HepG2 (cell line): ENCODE results near the gene SLC25A33. TPM values are rescaled to one million over a fixed set of nuclear protein-coding genes. Genes with fewer than 3 reads are reported as not detected.

Source experiments
- CAMTA2 ChIP-seq: sonication (generic); formaldehyde crosslinking; IDR thresholded peaks from 2 replicates; pipeline ENCODE4 v1.4.0; 2020; ENCODE audit warnings: mild to moderate bottlenecking, missing genetic modification reagents, borderline replicate concordance
- KDM5A ChIP-seq: fragments of 200-600 bp; sonication (generic); IDR thresholded peaks from 2 replicates; pipeline ENCODE4 v1.7.0; 2018; ENCODE audit warnings: antibody characterized with exemption, mild to moderate bottlenecking, low read length, borderline replicate concordance
- MED8 ChIP-seq: sonication (generic); formaldehyde crosslinking; IDR thresholded peaks from 2 replicates; pipeline ENCODE4 v1.8.1; 2023; ENCODE audit warnings: mild to moderate bottlenecking, missing genetic modification reagents; ENCODE audit not compliant: insufficient replicate concordance
- PRPF4 ChIP-seq: fragments of 200-400 bp; formaldehyde crosslinking; IDR thresholded peaks from 2 replicates; pipeline ENCODE4 v1.6.1; 2016; ENCODE audit warnings: low read length, low read depth; ENCODE audit not compliant: poor library complexity, severe bottlenecking
- ZNF207 ChIP-seq: fragments of 450-650 bp; IDR thresholded peaks from 2 replicates; pipeline ENCODE4 v1.6.1; 2016; ENCODE audit warnings: antibody characterized with exemption, borderline replicate concordance
- ZNF383 ChIP-seq: sonication (generic); formaldehyde crosslinking; IDR thresholded peaks from 2 replicates; pipeline ENCODE4 v1.4.0; 2020; ENCODE audit warnings: missing genetic modification reagents, mild to moderate bottlenecking, borderline replicate concordance
- ZNF816 ChIP-seq: sonication (generic); formaldehyde crosslinking; IDR thresholded peaks from 2 replicates; pipeline ENCODE4 v1.8.0; 2022; ENCODE audit warnings: missing genetic modification reagents, mild to moderate bottlenecking, borderline replicate concordance
- ZNF883 ChIP-seq: sonication (generic); formaldehyde crosslinking; IDR thresholded peaks from 2 replicates; pipeline ENCODE4 v1.5.1; 2020; ENCODE audit warnings: mild to moderate bottlenecking, missing genetic modification reagents; ENCODE audit errors: not compliant biosample characterization
- ZSCAN22 ChIP-seq: sonication (generic); formaldehyde crosslinking; IDR thresholded peaks from 2 replicates; pipeline ENCODE4 v1.4.0; 2020; ENCODE audit warnings: mild to moderate bottlenecking, missing genetic modification reagents
- polyA plus RNA-seq, 8 experiments: library from polyadenylated mRNA; depleted of rRNA in 3 of 8; stranded (reverse) in 7 of 8; unstranded in 1 of 8; fragments of >200 nt; fragmentation: Illumina TruSeq in 4 of 8; extraction: Trizol in 4 of 8; gene quantifications; 2 replicates each; pipeline versions ENCODE4 v1.2.1 to v1.2.3, GENCODE V29; 2011 to 2016; ENCODE audit warnings: low read depth in 4 of 8, missing spikeins in 1 of 8, mixed read lengths in 1 of 8; ENCODE audit not compliant: insufficient read depth in 1 of 8
- total RNA-seq, 5 experiments: library from RNA; depleted of rRNA; stranded (reverse); fragments of >200 nt; fragmentation: Illumina TruSeq; extraction: Trizol; gene quantifications; 2 replicates each; pipeline ENCODE4 v1.2.3, GENCODE V29; 2016; ENCODE audit warnings: low read depth in 1 of 5
- TF ChIP-seq, protein P1 (sequence below): IDR thresholded peaks from 2 replicates; pipeline ENCODE4 v1.6.1; 2016; ENCODE audit warnings: low read depth, missing genetic modification reagents, missing compliant biosample characterization
- TF ChIP-seq, protein P2 (sequence below): sonication (generic); formaldehyde crosslinking; IDR thresholded peaks from 2 replicates; pipeline ENCODE4 v1.9.0; 2021; ENCODE audit warnings: missing genetic modification reagents, mild to moderate bottlenecking, borderline replicate concordance
- TF ChIP-seq, protein P3 (sequence below): sonication (generic); formaldehyde crosslinking; IDR thresholded peaks from 2 replicates; pipeline ENCODE4 v1.8.0; 2022; ENCODE audit warnings: mild to moderate bottlenecking, missing genetic modification reagents, borderline replicate concordance
- TF ChIP-seq, protein P4 (sequence below): sonication (generic); formaldehyde crosslinking; IDR thresholded peaks from 2 replicates; pipeline ENCODE4 v1.8.1; 2022; ENCODE audit warnings: mild to moderate bottlenecking, missing genetic modification reagents
- TF ChIP-seq, protein P5 (sequence below): sonication (generic); formaldehyde crosslinking; IDR thresholded peaks from 2 replicates; pipeline ENCODE4 v1.8.1; 2023; ENCODE audit warnings: mild to moderate bottlenecking, missing genetic modification reagents
- TF ChIP-seq, protein P6 (sequence below): sonication (generic); formaldehyde crosslinking; IDR thresholded peaks from 2 replicates; pipeline ENCODE4 v1.4.0; 2020; ENCODE audit warnings: missing genetic modification reagents, mild to moderate bottlenecking, borderline replicate concordance

The SLC25A33 gene
- total and polyA plus RNA-seq, 2 of the 13 experiments (the other 11 are each of a cell fraction or from before 2014, with no cell fraction given), result 15.4 to 50.3 TPM

DNA sequence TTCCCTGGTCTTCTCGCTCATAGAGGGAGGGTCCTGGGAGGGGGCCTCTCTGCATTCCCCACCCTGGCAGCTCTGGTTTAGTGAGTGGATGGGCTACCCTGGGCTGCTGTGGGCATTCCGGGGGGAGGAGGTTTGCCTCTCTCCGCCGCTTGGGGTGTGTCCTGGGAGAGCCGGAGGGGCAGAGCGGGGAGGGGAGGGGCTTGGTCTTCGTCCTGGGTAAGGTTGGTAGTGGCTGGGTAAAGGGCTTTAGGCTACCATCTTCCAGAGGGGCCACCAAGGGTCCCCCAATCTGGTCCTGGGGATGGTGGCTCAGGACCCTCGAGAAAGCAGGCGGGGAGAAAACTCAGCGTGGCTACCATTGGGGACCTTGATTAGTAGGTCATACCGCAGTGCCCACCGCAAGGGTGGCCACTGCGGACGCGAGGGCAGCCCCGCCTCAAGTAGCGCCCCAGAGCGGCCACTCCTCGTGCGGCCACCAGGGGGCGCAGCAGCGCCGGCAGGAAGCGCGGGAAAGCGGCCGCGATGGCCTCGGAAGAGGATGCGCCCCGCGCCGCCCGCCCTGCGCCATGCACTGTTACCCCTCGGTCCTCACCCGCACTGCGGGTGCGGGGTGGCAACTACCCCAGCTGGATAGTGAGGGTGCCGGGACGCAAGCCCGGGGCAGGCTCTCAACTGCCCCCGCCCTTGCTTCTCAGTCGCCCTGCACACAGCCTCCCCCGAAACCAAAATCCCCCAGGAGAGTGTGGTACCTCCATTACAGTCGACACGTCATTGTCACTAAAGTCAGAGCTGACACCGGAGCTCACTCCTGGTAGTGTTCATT lies 44.1 kb upstream of the SLC25A33 start (continued):
- TF ChIP-seq, protein P1, sequence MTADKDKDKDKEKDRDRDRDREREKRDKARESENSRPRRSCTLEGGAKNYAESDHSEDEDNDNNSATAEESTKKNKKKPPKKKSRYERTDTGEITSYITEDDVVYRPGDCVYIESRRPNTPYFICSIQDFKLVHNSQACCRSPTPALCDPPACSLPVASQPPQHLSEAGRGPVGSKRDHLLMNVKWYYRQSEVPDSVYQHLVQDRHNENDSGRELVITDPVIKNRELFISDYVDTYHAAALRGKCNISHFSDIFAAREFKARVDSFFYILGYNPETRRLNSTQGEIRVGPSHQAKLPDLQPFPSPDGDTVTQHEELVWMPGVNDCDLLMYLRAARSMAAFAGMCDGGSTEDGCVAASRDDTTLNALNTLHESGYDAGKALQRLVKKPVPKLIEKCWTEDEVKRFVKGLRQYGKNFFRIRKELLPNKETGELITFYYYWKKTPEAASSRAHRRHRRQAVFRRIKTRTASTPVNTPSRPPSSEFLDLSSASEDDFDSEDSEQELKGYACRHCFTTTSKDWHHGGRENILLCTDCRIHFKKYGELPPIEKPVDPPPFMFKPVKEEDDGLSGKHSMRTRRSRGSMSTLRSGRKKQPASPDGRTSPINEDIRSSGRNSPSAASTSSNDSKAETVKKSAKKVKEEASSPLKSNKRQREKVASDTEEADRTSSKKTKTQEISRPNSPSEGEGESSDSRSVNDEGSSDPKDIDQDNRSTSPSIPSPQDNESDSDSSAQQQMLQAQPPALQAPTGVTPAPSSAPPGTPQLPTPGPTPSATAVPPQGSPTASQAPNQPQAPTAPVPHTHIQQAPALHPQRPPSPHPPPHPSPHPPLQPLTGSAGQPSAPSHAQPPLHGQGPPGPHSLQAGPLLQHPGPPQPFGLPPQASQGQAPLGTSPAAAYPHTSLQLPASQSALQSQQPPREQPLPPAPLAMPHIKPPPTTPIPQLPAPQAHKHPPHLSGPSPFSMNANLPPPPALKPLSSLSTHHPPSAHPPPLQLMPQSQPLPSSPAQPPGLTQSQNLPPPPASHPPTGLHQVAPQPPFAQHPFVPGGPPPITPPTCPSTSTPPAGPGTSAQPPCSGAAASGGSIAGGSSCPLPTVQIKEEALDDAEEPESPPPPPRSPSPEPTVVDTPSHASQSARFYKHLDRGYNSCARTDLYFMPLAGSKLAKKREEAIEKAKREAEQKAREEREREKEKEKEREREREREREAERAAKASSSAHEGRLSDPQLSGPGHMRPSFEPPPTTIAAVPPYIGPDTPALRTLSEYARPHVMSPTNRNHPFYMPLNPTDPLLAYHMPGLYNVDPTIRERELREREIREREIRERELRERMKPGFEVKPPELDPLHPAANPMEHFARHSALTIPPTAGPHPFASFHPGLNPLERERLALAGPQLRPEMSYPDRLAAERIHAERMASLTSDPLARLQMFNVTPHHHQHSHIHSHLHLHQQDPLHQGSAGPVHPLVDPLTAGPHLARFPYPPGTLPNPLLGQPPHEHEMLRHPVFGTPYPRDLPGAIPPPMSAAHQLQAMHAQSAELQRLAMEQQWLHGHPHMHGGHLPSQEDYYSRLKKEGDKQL, result no peak
- TF ChIP-seq, protein P2, sequence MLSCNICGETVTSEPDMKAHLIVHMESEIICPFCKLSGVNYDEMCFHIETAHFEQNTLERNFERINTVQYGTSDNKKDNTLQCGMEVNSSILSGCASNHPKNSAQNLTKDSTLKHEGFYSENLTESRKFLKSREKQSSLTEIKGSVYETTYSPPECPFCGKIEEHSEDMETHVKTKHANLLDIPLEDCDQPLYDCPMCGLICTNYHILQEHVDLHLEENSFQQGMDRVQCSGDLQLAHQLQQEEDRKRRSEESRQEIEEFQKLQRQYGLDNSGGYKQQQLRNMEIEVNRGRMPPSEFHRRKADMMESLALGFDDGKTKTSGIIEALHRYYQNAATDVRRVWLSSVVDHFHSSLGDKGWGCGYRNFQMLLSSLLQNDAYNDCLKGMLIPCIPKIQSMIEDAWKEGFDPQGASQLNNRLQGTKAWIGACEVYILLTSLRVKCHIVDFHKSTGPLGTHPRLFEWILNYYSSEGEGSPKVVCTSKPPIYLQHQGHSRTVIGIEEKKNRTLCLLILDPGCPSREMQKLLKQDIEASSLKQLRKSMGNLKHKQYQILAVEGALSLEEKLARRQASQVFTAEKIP (CRISPR knock-in tag), result no peak
- no peak for TF ChIP-seq ZSCAN22 (CRISPR knock-in tag)
- TF ChIP-seq, protein P3, sequence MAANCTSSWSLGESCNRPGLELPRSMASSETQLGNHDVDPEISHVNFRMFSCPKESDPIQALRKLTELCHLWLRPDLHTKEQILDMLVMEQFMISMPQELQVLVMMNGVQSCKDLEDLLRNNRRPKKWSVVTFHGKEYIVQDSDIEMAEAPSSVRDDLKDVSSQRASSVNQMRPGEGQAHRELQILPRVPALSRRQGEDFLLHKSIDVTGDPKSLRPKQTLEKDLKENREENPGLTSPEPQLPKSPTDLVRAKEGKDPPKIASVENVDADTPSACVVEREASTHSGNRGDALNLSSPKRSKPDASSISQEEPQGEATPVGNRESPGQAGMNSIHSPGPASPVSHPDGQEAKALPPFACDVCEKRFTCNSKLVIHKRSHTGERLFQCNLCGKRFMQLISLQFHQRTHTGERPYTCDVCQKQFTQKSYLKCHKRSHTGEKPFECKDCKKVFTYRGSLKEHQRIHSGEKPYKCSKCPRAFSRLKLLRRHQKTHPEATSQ, result no peak
- no peak for TF ChIP-seq PRPF4
- peak; percentile 71 for TF ChIP-seq ZNF883 (CRISPR knock-in tag)
- TF ChIP-seq, protein P4, sequence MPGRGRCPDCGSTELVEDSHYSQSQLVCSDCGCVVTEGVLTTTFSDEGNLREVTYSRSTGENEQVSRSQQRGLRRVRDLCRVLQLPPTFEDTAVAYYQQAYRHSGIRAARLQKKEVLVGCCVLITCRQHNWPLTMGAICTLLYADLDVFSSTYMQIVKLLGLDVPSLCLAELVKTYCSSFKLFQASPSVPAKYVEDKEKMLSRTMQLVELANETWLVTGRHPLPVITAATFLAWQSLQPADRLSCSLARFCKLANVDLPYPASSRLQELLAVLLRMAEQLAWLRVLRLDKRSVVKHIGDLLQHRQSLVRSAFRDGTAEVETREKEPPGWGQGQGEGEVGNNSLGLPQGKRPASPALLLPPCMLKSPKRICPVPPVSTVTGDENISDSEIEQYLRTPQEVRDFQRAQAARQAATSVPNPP (CRISPR knock-in tag), result no peak
- no peak for TF ChIP-seq ZNF207
- no peak for TF ChIP-seq ZNF816 (CRISPR knock-in tag)
- TF ChIP-seq KDM5A, result no peak
- TF ChIP-seq MED8 (CRISPR knock-in tag), result no peak
- TF ChIP-seq, protein P5, sequence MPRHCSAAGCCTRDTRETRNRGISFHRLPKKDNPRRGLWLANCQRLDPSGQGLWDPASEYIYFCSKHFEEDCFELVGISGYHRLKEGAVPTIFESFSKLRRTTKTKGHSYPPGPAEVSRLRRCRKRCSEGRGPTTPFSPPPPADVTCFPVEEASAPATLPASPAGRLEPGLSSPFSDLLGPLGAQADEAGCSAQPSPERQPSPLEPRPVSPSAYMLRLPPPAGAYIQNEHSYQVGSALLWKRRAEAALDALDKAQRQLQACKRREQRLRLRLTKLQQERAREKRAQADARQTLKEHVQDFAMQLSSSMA, result 0 out of 2 replicates have a peak, but pooled peaks have one; percentile 27
- TF ChIP-seq, protein P6, sequence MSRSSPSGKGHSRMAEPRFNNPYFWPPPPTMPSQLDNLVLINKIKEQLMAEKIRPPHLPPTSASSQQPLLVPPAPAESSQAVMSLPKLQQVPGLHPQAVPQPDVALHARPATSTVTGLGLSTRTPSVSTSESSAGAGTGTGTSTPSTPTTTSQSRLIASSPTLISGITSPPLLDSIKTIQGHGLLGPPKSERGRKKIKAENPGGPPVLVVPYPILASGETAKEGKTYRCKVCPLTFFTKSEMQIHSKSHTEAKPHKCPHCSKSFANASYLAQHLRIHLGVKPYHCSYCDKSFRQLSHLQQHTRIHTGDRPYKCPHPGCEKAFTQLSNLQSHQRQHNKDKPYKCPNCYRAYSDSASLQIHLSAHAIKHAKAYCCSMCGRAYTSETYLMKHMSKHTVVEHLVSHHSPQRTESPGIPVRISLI, result peak; percentile 41; the same call in 1 of the 2 replicates
- no peak for TF ChIP-seq ZNF383
- TF ChIP-seq CAMTA2, result no peak
